ENCODE data around the gene AADACL4.
A peak's percentile ranks its signal among the peaks of the same experiment; 100 is the strongest.
"Not testable (repeated sequence)": the region's sequence is repeated elsewhere in the genome, so short reads cannot be mapped to it uniquely, and the experiment has no call there.

The AADACL4 gene

DNA sequence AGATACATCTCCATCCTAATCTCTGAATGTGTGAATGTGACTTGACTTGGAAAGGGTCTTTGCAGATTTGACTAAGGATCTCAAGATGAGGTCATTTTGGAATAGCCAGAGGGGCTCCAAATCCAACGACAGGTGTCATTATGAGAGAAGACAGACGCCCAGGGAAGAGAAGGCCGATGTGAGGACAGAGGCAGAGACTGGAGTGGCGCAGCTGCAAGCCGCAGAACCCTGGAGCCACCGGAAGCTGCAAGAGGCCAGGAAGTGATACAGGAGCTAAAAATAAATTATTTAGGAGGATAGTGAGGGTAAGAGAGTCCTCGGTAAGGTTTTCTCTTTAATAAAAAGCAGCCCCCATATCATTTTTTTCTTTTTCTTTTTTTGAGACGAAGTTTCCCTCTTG lies 9.7 kb upstream of the AADACL4 start:
- Histone ChIP-seq H3K27me3 (ENCODE audit: control insufficient read depth, insufficient read depth, low read length) (peaks cover 27% of the 10 kb centered on the region), H3K9ac (ENCODE audit: low read depth, low read length) (no peak overlapping the region), H3K4me1 (ENCODE audit: control insufficient read depth, insufficient read depth, low read length) (peaks cover 8% of the 10 kb centered on the region), H3K4me3 (ENCODE audit: low read length) (no peak overlapping the region), H3K36me3 (ENCODE audit: insufficient read depth, low read length) (no peaks in the 10 kb centered on the region), H3K4me2 (ENCODE audit: low read length) (no peak overlapping the region), H3K9me3 (replicated peaks; ENCODE audit: low read length) (peaks cover under 1% of the 10 kb centered on the region)

DNA sequence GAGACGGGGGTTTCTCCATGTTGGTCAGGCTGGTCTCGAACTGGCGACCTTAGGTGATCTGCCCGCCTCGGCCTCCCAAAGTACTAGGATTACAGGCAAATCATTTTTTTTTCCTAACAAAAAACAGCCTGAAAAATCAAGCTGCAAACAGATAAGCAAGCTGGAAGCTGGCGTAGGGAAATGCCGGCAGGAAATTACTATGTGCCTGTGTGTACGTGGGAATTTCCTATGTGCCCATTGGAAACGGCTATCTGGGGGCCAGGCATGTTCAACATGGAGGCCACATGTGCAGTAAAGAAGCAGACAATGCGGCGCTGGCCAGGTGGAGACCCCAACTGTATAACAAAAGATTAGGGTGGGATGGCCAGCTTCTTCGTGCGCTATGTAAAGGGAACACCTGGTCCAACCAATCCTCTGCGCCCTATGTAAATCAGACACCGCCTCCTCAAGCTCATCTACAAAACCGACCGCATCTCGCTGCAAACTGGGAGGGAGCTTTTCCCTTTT lies 9.1 kb upstream of the AADACL4 start:
- H3K4me2 ChIP-seq (ENCODE audit: low read length), result no peak overlapping the region
- peaks cover 6% of the 10 kb centered on the region for H3K9me3 ChIP-seq (replicated peaks; ENCODE audit: low read length)
- H3K4me3 ChIP-seq (ENCODE audit: low read length), result no peak overlapping the region
- peaks cover 23% of the 10 kb centered on the region for H3K27me3 ChIP-seq (ENCODE audit: control insufficient read depth, insufficient read depth, low read length)
- no peak overlapping the region for H3K9ac ChIP-seq (ENCODE audit: low read depth, low read length)
- H3K4me1 ChIP-seq (ENCODE audit: control insufficient read depth, insufficient read depth, low read length), result peaks cover 8% of the 10 kb centered on the region
- H3K36me3 ChIP-seq (ENCODE audit: insufficient read depth, low read length), result no peaks in the 10 kb centered on the region

DNA sequence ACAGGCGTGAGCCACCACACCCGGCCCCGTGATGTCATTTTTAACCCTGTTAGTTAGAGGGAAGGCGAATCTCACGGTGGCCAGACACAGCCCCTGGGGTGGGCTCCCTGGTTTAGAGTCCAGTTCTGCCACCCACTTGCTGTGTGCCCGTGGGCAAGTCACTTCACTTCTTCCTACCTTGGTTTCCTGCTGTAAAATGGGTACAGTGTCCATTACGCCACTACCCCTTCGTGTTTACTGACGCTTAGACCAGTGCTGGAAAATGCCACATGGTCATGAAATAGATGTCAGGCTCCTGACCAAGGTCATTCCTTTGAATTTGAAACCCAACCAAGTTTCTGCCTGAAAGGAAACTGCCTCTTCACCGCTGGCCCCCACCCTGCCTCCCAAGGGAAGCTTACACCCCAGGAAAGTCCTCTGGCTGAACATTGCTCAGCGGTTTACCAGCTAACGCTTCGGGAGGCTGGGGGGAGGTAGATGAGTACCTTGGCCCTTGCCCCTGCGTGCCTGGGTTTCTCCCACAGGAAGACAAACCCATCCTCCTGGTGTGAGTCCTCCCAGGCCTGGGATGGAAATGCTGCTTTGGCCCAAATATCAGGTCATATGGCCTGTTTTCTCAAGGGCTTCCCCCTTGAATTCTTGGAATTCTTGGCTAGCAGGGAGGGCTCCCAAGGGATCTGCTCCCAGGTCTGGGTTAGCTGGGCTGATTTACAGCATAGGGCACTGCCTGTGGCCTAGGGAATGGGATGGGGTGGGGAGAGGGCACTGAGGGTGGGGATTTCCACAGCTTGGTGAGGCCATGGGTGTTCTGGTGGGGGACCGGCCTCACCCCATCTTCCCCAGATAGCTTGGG lies 7.6 kb upstream of the AADACL4 start:
- H3K4me2 ChIP-seq (ENCODE audit: low read length), result peak overlapping the region; percentile 1
- peaks cover 17% of the 10 kb centered on the region for H3K9me3 ChIP-seq (replicated peaks; ENCODE audit: low read length)
- no peaks in the 10 kb centered on the region for H3K36me3 ChIP-seq (ENCODE audit: insufficient read depth, low read length)
- peaks cover 8% of the 10 kb centered on the region for H3K4me1 ChIP-seq (ENCODE audit: control insufficient read depth, insufficient read depth, low read length)
- no peak overlapping the region for H3K9ac ChIP-seq (ENCODE audit: low read depth, low read length)
- no peak overlapping the region for H3K4me3 ChIP-seq (ENCODE audit: low read length)
- peaks cover 9% of the 10 kb centered on the region for H3K27me3 ChIP-seq (ENCODE audit: control insufficient read depth, insufficient read depth, low read length)

GRCh38 chr1:12637693-12638092 lies 6.2 kb upstream of the AADACL4 start:
- Histone ChIP-seq H3K27me3 (ENCODE audit: control insufficient read depth, insufficient read depth, low read length) (peaks cover 3% of the 10 kb centered on the region), H3K9me3 (replicated peaks; ENCODE audit: low read length) (peaks cover 17% of the 10 kb centered on the region), H3K9ac (ENCODE audit: low read depth, low read length) (no peak overlapping the region), H3K4me1 (ENCODE audit: control insufficient read depth, insufficient read depth, low read length) (peaks cover 8% of the 10 kb centered on the region), H3K4me3 (ENCODE audit: low read length) (no peak overlapping the region), H3K36me3 (ENCODE audit: insufficient read depth, low read length) (no peaks in the 10 kb centered on the region), H3K4me2 (ENCODE audit: low read length) (no peak overlapping the region)

GRCh38 chr1:12640237-12640957 lies 3.5 kb upstream of the AADACL4 start:
- peaks cover 8% of the 10 kb centered on the region for H3K4me1 ChIP-seq (ENCODE audit: control insufficient read depth, insufficient read depth, low read length)
- H3K4me3 ChIP-seq (ENCODE audit: low read length), result no peak overlapping the region
- H3K4me2 ChIP-seq (ENCODE audit: low read length), result no peak overlapping the region
- peaks cover 17% of the 10 kb centered on the region for H3K9me3 ChIP-seq (replicated peaks; ENCODE audit: low read length)
- H3K36me3 ChIP-seq (ENCODE audit: insufficient read depth, low read length), result no peaks in the 10 kb centered on the region
- H3K27me3 ChIP-seq (ENCODE audit: control insufficient read depth, insufficient read depth, low read length), result peaks cover 14% of the 10 kb centered on the region
- H3K9ac ChIP-seq (ENCODE audit: low read depth, low read length), result no peak overlapping the region

GRCh38 chr1:12640958-12641272 lies 3.0 kb upstream of the AADACL4 start:
- peaks cover 15% of the 10 kb centered on the region for H3K27me3 ChIP-seq (ENCODE audit: control insufficient read depth, insufficient read depth, low read length)
- no peak overlapping the region for H3K9ac ChIP-seq (ENCODE audit: low read depth, low read length)
- H3K4me3 ChIP-seq (ENCODE audit: low read length), result no peak overlapping the region
- H3K4me1 ChIP-seq (ENCODE audit: control insufficient read depth, insufficient read depth, low read length), result peaks cover 8% of the 10 kb centered on the region
- no peaks in the 10 kb centered on the region for H3K36me3 ChIP-seq (ENCODE audit: insufficient read depth, low read length)
- peaks cover 17% of the 10 kb centered on the region for H3K9me3 ChIP-seq (replicated peaks; ENCODE audit: low read length)
- no peak overlapping the region for H3K4me2 ChIP-seq (ENCODE audit: low read length)

DNA sequence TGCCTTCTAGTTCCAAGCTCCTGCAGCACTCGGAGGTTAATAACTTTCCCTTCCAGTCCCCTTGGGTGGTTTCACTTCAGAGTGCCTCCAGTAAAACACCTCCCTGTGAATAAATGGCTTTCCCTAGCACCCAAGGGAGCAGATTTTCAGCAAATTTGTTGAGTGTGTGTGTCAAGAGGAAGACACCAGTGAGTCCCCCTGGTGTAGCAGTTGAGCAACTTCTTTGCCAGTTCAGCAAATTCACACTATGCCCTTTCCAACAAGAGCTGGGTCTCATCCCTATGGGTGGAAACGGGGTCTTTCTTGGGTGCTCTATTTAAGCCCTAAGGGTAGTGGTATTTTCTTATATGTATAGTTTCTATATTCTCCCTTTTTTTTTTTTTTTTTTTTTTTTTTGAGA lies 806 bp upstream of the AADACL4 start:
- H3K4me2 ChIP-seq (ENCODE audit: low read length), result no peak overlapping the region
- peaks cover 27% of the 10 kb centered on the region for H3K27me3 ChIP-seq (ENCODE audit: control insufficient read depth, insufficient read depth, low read length)
- H3K4me1 ChIP-seq (ENCODE audit: control insufficient read depth, insufficient read depth, low read length), result no peaks in the 10 kb centered on the region
- H3K4me3 ChIP-seq (ENCODE audit: low read length), result no peak overlapping the region
- H3K9ac ChIP-seq (ENCODE audit: low read depth, low read length), result no peak overlapping the region
- no peaks in the 10 kb centered on the region for H3K36me3 ChIP-seq (ENCODE audit: insufficient read depth, low read length)
- H3K9me3 ChIP-seq (replicated peaks; ENCODE audit: low read length), result peaks cover 17% of the 10 kb centered on the region

DNA sequence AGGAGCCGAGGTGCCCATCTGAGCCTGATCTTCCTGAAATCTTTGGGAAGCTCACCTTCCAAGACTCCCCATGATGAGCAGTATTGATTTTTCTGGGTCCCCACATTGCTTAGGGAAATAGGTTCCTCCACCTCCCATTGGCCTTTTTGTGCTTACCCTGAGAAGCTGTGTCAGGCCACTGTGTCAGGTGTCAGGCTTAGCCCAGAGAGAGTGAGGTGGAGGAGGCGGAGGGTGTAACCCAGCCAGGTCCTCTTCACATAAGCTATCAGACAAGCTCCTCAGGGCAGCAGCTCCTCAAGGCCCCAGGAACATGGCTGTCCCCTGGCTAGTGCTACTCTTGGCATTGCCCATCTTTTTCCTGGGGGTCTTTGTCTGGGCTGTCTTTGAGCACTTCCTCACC lies 352 bp downstream of the AADACL4 start:
- Histone ChIP-seq H3K4me1 (ENCODE audit: control insufficient read depth, insufficient read depth, low read length) (no peaks in the 10 kb centered on the region), H3K9me3 (replicated peaks; ENCODE audit: low read length) (peaks cover 16% of the 10 kb centered on the region), H3K4me3 (ENCODE audit: low read length) (no peak overlapping the region), H3K36me3 (ENCODE audit: insufficient read depth, low read length) (no peaks in the 10 kb centered on the region), H3K4me2 (ENCODE audit: low read length) (no peak overlapping the region), H3K27me3 (ENCODE audit: control insufficient read depth, insufficient read depth, low read length) (peaks cover 32% of the 10 kb centered on the region), H3K9ac (ENCODE audit: low read depth, low read length) (no peak overlapping the region)

GRCh38 chr1:12644829-12645228 lies 944 bp downstream of the AADACL4 start:
- no peak overlapping the region for H3K9ac ChIP-seq (ENCODE audit: low read depth, low read length)
- no peak overlapping the region for H3K4me3 ChIP-seq (ENCODE audit: low read length)
- no peak overlapping the region for H3K4me2 ChIP-seq (ENCODE audit: low read length)
- H3K27me3 ChIP-seq (ENCODE audit: control insufficient read depth, insufficient read depth, low read length), result peaks cover 37% of the 10 kb centered on the region
- H3K4me1 ChIP-seq (ENCODE audit: control insufficient read depth, insufficient read depth, low read length), result peaks cover 1% of the 10 kb centered on the region
- H3K9me3 ChIP-seq (replicated peaks; ENCODE audit: low read length), result peaks cover 11% of the 10 kb centered on the region
- no peaks in the 10 kb centered on the region for H3K36me3 ChIP-seq (ENCODE audit: insufficient read depth, low read length)

GRCh38 chr1:12645401-12645800 lies 1.5 kb downstream of the AADACL4 start:
- H3K27me3 ChIP-seq (ENCODE audit: control insufficient read depth, insufficient read depth, low read length), result peaks cover 37% of the 10 kb centered on the region
- H3K9ac ChIP-seq (ENCODE audit: low read depth, low read length); H3K4me2 ChIP-seq (ENCODE audit: low read length): not testable (repeated sequence)

DNA sequence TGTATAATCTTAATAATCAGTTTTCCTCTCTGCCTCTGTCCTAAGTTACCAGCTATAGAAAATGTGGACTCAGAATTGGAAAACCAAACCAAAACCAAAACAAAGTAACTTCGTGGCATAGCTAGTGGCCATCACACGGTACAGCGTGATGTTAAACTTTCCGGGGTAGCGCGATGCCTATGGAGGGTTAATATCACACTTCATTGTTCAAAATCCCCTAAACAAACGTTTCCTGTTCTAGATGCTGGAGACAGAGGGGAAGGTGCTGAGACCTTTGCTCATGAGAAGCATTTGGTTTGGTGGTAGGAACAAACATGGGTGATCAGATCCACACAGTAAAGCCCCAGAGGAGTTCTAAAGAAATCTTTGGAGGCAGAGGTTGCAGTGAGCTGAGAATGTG lies 4.9 kb downstream of the AADACL4 start:
- Histone ChIP-seq H3K36me3 (ENCODE audit: insufficient read depth, low read length) (no peaks in the 10 kb centered on the region), H3K9me3 (replicated peaks; ENCODE audit: low read length) (no peaks in the 10 kb centered on the region), H3K4me3 (ENCODE audit: low read length) (no peak overlapping the region), H3K27me3 (ENCODE audit: control insufficient read depth, insufficient read depth, low read length) (peaks cover 40% of the 10 kb centered on the region), H3K9ac (ENCODE audit: low read depth, low read length) (no peak overlapping the region), H3K4me2 (ENCODE audit: low read length) (no peak overlapping the region), H3K4me1 (ENCODE audit: control insufficient read depth, insufficient read depth, low read length) (peaks cover 6% of the 10 kb centered on the region)

More at GRCh38 chr1:12645401-12645800, 1.5 kb downstream of the AADACL4 start:
- not testable (repeated sequence) for H3K36me3 ChIP-seq (ENCODE audit: insufficient read depth, low read length); H3K9me3 ChIP-seq (replicated peaks; ENCODE audit: low read length); H3K4me3 ChIP-seq (ENCODE audit: low read length); H3K4me1 ChIP-seq (ENCODE audit: control insufficient read depth, insufficient read depth, low read length)
